ENCODE results near the gene LRRC74A.
A peak's percentile ranks its signal among the peaks of the same experiment; 100 is the strongest.
"Not testable (repeated sequence)": the region's sequence is repeated elsewhere in the genome, so short reads cannot be mapped to it uniquely, and the experiment has no call there.

LRRC74A gene

GRCh38 chr14:76900682-76901081, 74.5 kb downstream of the LRRC74A start:
- no peak for DNase-seq

GRCh38 chr14:76901171-76902055, 75.2 kb downstream of the LRRC74A start:
- DNase-seq = no peak

GRCh38 chr14:76902591-76902990, 76.4 kb downstream of the LRRC74A start:
- no peak for DNase-seq

- no peak for DNase-seq
Observed at GRCh38 chr14:76904100-76904739, 78.0 kb downstream of the LRRC74A start.

- peak; percentile 39 for DNase-seq
Observed at GRCh38 chr14:76904740-76905569, 78.7 kb downstream of the LRRC74A start.

- peak; percentile 82 for DNase-seq
Observed at GRCh38 chr14:76908834-76909233, 82.6 kb downstream of the LRRC74A start.

- no peak for DNase-seq
Observed at GRCh38 chr14:76909266-76909665, 83.1 kb downstream of the LRRC74A start.

- DNase-seq = no peak
Observed at GRCh38 chr14:76910371-76910890, 84.2 kb downstream of the LRRC74A start.

- DNase-seq = no peak
Observed at GRCh38 chr14:76911473-76911872, 85.3 kb downstream of the LRRC74A start.

- not testable (repeated sequence) for DNase-seq
Observed at GRCh38 chr14:76914533-76915081, 88.4 kb downstream of the LRRC74A start.

- DNase-seq = no peak
Observed at GRCh38 chr14:76916040-76916715, 90.0 kb downstream of the LRRC74A start.

- no peak for DNase-seq
Observed at GRCh38 chr14:76917158-76917596, 91.0 kb downstream of the LRRC74A start.

GRCh38 chr14:76917745-76918255, 91.6 kb downstream of the LRRC74A start:
- DNase-seq = no peak

GRCh38 chr14:76918256-76918781, 92.1 kb downstream of the LRRC74A start:
- peak; percentile 26 for DNase-seq

- no peak for DNase-seq
Observed at GRCh38 chr14:76918782-76919394, 92.7 kb downstream of the LRRC74A start.

All from KG1 (cell line).